Peyer's patch (tissue), 4 donors: Measurements from ENCODE around the gene ROBO2. TPM values are rescaled to one million over a fixed set of nuclear protein-coding genes. Genes with fewer than 3 reads are reported as not detected.

ENCODE experiments used
- DNase-seq, 3 donors: peaks; one replicate each; pipeline ENCODE4 v3.0.0-alpha.2; 2017 to 2019
- H3K27ac ChIP-seq, 4 donors: fragments of 200-600 bp; sonication (generic); one replicate each; pipeline ENCODE4 v1.5.1; 2016 to 2019
- H3K27me3 ChIP-seq, 2 donors: fragments of 200-600 bp; sonication (generic); one replicate each; pipeline ENCODE4 v1.5.1; 2019
- H3K36me3 ChIP-seq, 3 donors: fragments of 200-600 bp; sonication (generic); one replicate each; pipeline ENCODE4 v1.5.1; 2016 to 2019
- H3K4me1 ChIP-seq, 4 donors: fragments of 200-600 bp; sonication (generic); one replicate each; pipeline ENCODE4 v1.5.1; 2016 to 2019
- H3K4me3 ChIP-seq, 4 donors: fragments of 200-600 bp; sonication (generic); 1 replicate in 3 of 4; 2 replicates in 1 of 4; pipeline ENCODE4 v1.5.1; 2016 to 2019; ENCODE audit warnings: mild to moderate bottlenecking in 1 of 4
- H3K9me3 ChIP-seq, 4 donors: fragments of 200-600 bp; sonication (generic); one replicate each; pipeline ENCODE4 v1.5.1; 2016 to 2019; ENCODE audit warnings: mild to moderate bottlenecking in 1 of 4
- CTCF ChIP-seq, 6 experiments: fragments of 450-650 bp in 4 of 6; fragments of 200-600 bp in 2 of 6; sonication (generic) in 1 of 6; IDR thresholded peaks; one replicate each; pipeline ENCODE4 v1.5.1; 2017 to 2019; ENCODE audit warnings: antibody characterized with exemption in 6 of 6, mild to moderate bottlenecking in 3 of 6, moderate library complexity in 1 of 6
- POLR2A ChIP-seq, 2 donors: fragments of 450-650 bp; IDR thresholded peaks; one replicate each; pipeline ENCODE4 v1.5.1; 2017; ENCODE audit warnings: antibody characterized with exemption in 2 of 2, mild to moderate bottlenecking in 2 of 2, moderate library complexity in 2 of 2
- total RNA-seq, 4 donors: library from RNA; depleted of rRNA; stranded (reverse); fragments of >200 nt; gene quantifications; one replicate each; pipeline ENCODE4 v1.1.0, GENCODE V29; 2016

ROBO2 gene
- total RNA-seq, 4 donors from 2014 or later: 1.1 to 5.4 (median 3.4) TPM

DNA sequence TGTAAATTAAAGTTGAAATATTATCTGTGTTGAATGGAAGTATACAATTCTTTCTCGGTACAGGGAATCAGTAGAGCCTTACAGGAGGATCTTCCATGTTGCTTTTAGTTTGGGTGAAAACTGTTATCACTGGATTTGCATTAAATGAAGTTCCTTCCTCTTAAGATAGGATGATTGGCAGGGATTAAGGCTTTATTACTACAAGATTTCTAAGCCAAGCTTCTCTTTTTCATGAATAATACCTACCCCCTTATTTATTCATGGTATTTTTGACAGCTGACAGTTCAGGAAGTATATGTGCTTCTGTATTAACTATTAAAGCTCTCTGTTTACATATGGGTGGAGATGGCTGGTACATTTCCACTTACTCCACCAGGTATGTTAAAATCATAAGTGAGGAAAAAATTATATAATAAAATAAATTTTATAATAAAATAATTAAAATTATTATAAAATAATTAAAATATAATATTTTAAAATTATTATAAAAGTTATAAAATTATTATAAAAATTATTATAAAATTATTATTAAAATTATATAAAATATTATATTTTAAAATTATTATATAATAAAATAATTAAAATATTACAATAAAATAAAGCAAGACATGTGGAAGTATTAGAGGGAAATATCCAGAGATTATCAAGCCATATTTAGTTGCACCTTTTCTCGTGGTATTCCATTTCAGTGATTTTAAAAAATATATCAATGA lies 332.9 kb downstream of the ROBO2 start:
- no peak overlapping the region for H3K4me3 ChIP-seq
- no peak for TF ChIP-seq POLR2A (IDR thresholded peaks at IDR 0.05)

GRCh38 chr3:77373619-77374018 lies 333.7 kb downstream of the ROBO2 start:
- no peaks in the 10 kb centered on the region for H3K9me3 ChIP-seq
- H3K27me3 ChIP-seq: no peaks in the 10 kb centered on the region
- H3K27ac ChIP-seq: no peak overlapping the region
- no peaks in the 10 kb centered on the region for H3K4me1 ChIP-seq
- TF ChIP-seq CTCF (IDR thresholded peaks at IDR 0.05): no peak
- TF ChIP-seq POLR2A (IDR thresholded peaks at IDR 0.05): no peak
- no peaks in the 10 kb centered on the region for H3K36me3 ChIP-seq
- no peak for DNase-seq
- H3K4me3 ChIP-seq: no peak overlapping the region

More for the DNA sequence above, 332.9 kb downstream of the ROBO2 start:
- no peak overlapping the region for H3K27ac ChIP-seq
- no peaks in the 10 kb centered on the region for H3K36me3 ChIP-seq
- H3K9me3 ChIP-seq: no peaks in the 10 kb centered on the region
- no peak for DNase-seq
- no peaks in the 10 kb centered on the region for H3K4me1 ChIP-seq
- no peaks in the 10 kb centered on the region for H3K27me3 ChIP-seq

DNA sequence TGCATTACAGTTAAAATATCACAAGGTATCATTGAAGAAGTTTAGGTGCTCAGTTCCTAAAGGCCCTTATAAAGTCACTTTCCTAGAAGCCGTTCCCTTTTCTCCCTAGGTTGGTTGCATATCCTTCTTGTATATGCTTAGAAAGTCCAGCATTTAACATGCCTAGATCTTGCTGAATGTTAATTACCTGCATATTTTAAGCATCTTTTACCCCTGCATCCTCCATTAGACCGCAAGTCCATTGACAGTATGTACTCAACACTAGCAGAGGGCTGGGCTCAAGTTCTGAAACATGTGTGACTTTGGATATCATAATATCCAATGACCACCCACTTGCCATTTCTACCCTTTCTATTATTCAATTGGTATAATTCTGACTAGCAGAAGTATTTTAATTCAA lies 336.6 kb downstream of the ROBO2 start:
- no peak overlapping the region for H3K27ac ChIP-seq
- H3K27me3 ChIP-seq: no peaks in the 10 kb centered on the region
- TF ChIP-seq CTCF (IDR thresholded peaks at IDR 0.05) (no peak), POLR2A (IDR thresholded peaks at IDR 0.05) (no peak)
- no peaks in the 10 kb centered on the region for H3K4me1 ChIP-seq
- no peak for DNase-seq
- H3K9me3 ChIP-seq: no peaks in the 10 kb centered on the region
- H3K4me3 ChIP-seq: no peak overlapping the region
- H3K36me3 ChIP-seq: no peaks in the 10 kb centered on the region

DNA sequence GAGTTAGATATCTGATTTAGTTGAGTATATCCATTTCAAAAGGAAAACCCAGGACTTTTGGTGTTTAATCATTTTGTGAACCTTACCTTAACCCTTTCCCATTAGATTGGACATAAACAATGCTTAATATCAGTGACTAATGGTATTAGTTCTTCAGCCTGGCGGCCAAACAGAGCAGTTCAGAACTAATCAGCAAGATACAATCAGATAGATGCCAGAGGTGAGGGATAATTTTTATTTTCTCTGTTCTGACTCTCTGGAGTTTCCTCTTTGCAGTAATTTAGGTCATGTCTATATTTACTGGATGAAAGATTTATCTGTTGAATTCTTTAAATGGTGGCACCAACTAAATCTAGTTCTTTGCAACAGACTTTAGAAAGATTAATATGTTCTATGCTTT lies 337.8 kb downstream of the ROBO2 start:
- Histone ChIP-seq H3K27me3 (no peaks in the 10 kb centered on the region), H3K4me1 (no peaks in the 10 kb centered on the region), H3K36me3 (no peaks in the 10 kb centered on the region), H3K27ac (no peak overlapping the region), H3K9me3 (no peaks in the 10 kb centered on the region), H3K4me3 (no peak overlapping the region)
- TF ChIP-seq POLR2A (IDR thresholded peaks at IDR 0.05): no peak
- TF ChIP-seq CTCF (IDR thresholded peaks at IDR 0.05): no peak
- no peak for DNase-seq

DNA sequence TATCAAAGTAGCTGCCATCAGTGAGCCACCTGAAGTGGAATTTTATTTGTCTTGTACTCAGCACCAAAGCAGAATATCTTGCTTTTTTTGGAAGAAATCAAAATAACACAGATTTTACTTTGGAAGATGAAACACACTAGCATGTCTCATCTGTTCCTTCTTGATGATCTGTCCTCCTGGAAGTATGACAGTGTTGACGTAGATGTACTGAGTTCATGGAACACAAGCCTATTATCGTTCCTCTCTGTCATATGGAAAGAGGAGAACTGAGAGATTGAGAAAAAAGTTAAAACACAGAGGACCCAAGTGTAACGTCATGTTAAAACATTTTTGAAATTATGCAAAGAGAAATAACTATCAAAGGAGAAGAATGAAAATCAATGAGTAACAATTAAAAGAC lies 340.2 kb downstream of the ROBO2 start:
- Histone ChIP-seq H3K36me3 (no peaks in the 10 kb centered on the region), H3K9me3 (no peaks in the 10 kb centered on the region), H3K4me3 (no peak overlapping the region), H3K4me1 (no peaks in the 10 kb centered on the region), H3K27me3 (no peaks in the 10 kb centered on the region), H3K27ac (no peak overlapping the region)
- no peak for DNase-seq
- TF ChIP-seq POLR2A (IDR thresholded peaks at IDR 0.05) (no peak), CTCF (IDR thresholded peaks at IDR 0.05) (no peak)

- TF ChIP-seq POLR2A (IDR thresholded peaks at IDR 0.05) (no peak), CTCF (IDR thresholded peaks at IDR 0.05) (no peak)
- H3K4me3 ChIP-seq: no peak overlapping the region
These were observed 341.5 kb downstream of the ROBO2 start for GRCh38 chr3:77381431-77381830.

More at GRCh38 chr3:77381431-77381830, 341.5 kb downstream of the ROBO2 start:
- H3K27ac ChIP-seq: no peak overlapping the region
- no peak for DNase-seq
- H3K9me3 ChIP-seq: no peaks in the 10 kb centered on the region
- H3K27me3 ChIP-seq: no peaks in the 10 kb centered on the region
- H3K36me3 ChIP-seq: no peaks in the 10 kb centered on the region
- H3K4me1 ChIP-seq: no peaks in the 10 kb centered on the region
